ENCODE measurements around the gene PHKG1. TPM values are rescaled to one million over a fixed set of nuclear protein-coding genes. Genes with fewer than 3 reads are reported as not detected.
"Not testable (repeated sequence)": the region's sequence is repeated elsewhere in the genome, so short reads cannot be mapped to it uniquely, and the experiment has no call there.

PHKG1 gene
- total RNA-seq, 3 donors from 2014 or later, result 1.4 to 1.9 (median 1.8) TPM

GRCh38 chr7:56074371-56074791 lies 18.4 kb downstream of the PHKG1 start:
- Mint-ChIP-seq H3K4me1 (ENCODE audit: low read depth) (peaks cover 5% of the 10 kb centered on the region), H3K36me3 (ENCODE audit: insufficient read depth) (peaks cover 12% of the 10 kb centered on the region), H3K4me3 (no peak overlapping the region), H3K27me3 (ENCODE audit: low read depth) (no peaks in the 10 kb centered on the region), H3K9me3 (no peaks in the 10 kb centered on the region)
- peak; percentile 60 for DNase-seq
- peak; percentile 89 to 90 for ATAC-seq

GRCh38 chr7:56066376-56066775 lies 26.4 kb downstream of the PHKG1 start:
- ATAC-seq; H3K4me3 Mint-ChIP-seq; H3K9me3 Mint-ChIP-seq; DNase-seq; H3K27me3 Mint-ChIP-seq (ENCODE audit: low read depth): not testable (repeated sequence)
- peaks cover 27% of the 10 kb centered on the region for H3K4me1 Mint-ChIP-seq (ENCODE audit: low read depth)
- peaks cover 32% of the 10 kb centered on the region for H3K36me3 Mint-ChIP-seq (ENCODE audit: insufficient read depth)

GRCh38 chr7:56063882-56064625 lies 28.7 kb downstream of the PHKG1 start, which contains the start of gene SUMF2:
Gene SUMF2, plus strand, starts transcription at chr7:56064286. Its CDS starts 26 bp downstream, at chr7:56064312.
- no peaks in the 10 kb centered on the region for H3K27me3 Mint-ChIP-seq (ENCODE audit: low read depth)
- DNase-seq (peak; percentile 87), ATAC-seq (peak; percentile 92 to 94)
- H3K4me3 Mint-ChIP-seq, result peak within 1 kb of the TSS; percentile 96
- peaks cover 30% of the 10 kb centered on the region for H3K4me1 Mint-ChIP-seq (ENCODE audit: low read depth)
- H3K9me3 Mint-ChIP-seq, result no peaks in the 10 kb centered on the region
- peaks cover 34% of the 10 kb centered on the region for H3K36me3 Mint-ChIP-seq (ENCODE audit: insufficient read depth)

- Mint-ChIP-seq H3K36me3 (ENCODE audit: insufficient read depth) (peaks cover 33% of the 10 kb centered on the region), H3K4me1 (ENCODE audit: low read depth) (peaks cover 30% of the 10 kb centered on the region), H3K9me3 (no peaks in the 10 kb centered on the region), H3K4me3 (peak overlapping the region; percentile 96), H3K27me3 (ENCODE audit: low read depth) (no peaks in the 10 kb centered on the region)
- ATAC-seq (no peak), DNase-seq (no peak)
These were observed 29.3 kb downstream of the PHKG1 start for GRCh38 chr7:56063500-56063881.

GRCh38 chr7:56062382-56062781 lies 30.4 kb downstream of the PHKG1 start:
- Mint-ChIP-seq H3K27me3 (ENCODE audit: low read depth) (no peaks in the 10 kb centered on the region), H3K4me3 (peak overlapping the region; percentile 8), H3K36me3 (ENCODE audit: insufficient read depth) (peaks cover 39% of the 10 kb centered on the region), H3K9me3 (no peaks in the 10 kb centered on the region), H3K4me1 (ENCODE audit: low read depth) (peaks cover 30% of the 10 kb centered on the region)
- ATAC-seq (peak; percentile 19 to 20), DNase-seq (no peak)

GRCh38 chr7:56053993-56054392 lies 38.8 kb downstream of the PHKG1 start:
- peak overlapping the region; percentile 58 for H3K4me3 Mint-ChIP-seq
- no peaks in the 10 kb centered on the region for H3K9me3 Mint-ChIP-seq
- no peaks in the 10 kb centered on the region for H3K27me3 Mint-ChIP-seq (ENCODE audit: low read depth)
- DNase-seq (no peak), ATAC-seq (no peak)
- H3K36me3 Mint-ChIP-seq (ENCODE audit: insufficient read depth), result peaks cover 38% of the 10 kb centered on the region
- H3K4me1 Mint-ChIP-seq (ENCODE audit: low read depth), result peaks cover 34% of the 10 kb centered on the region

- Mint-ChIP-seq H3K27me3 (ENCODE audit: low read depth) (no peaks in the 10 kb centered on the region), H3K36me3 (ENCODE audit: insufficient read depth) (peaks cover 36% of the 10 kb centered on the region), H3K4me3 (peak overlapping the region; percentile 91), H3K4me1 (ENCODE audit: low read depth) (peaks cover 34% of the 10 kb centered on the region), H3K9me3 (no peaks in the 10 kb centered on the region)
- DNase-seq (no peak), ATAC-seq (no peak)
These were observed 39.4 kb downstream of the PHKG1 start for GRCh38 chr7:56053379-56053778.

GRCh38 chr7:56051339-56052191 lies 41.2 kb downstream of the PHKG1 start, which contains the start of the genes CCT6A and PSPH:
Gene CCT6A, plus strand, starts transcription at chr7:56051765. Its CDS starts 84 bp downstream, at chr7:56051849.
Gene PSPH, minus strand, starts transcription at chr7:56051444. Its CDS starts 30,232 bp downstream, at chr7:56021212.
- Mint-ChIP-seq H3K4me3 (peak within 1 kb of the TSS; percentile 91), H3K9me3 (no peaks in the 10 kb centered on the region), H3K36me3 (ENCODE audit: insufficient read depth) (peaks cover 29% of the 10 kb centered on the region), H3K4me1 (ENCODE audit: low read depth) (peaks cover 34% of the 10 kb centered on the region), H3K27me3 (ENCODE audit: low read depth) (no peaks in the 10 kb centered on the region)
- DNase-seq, result peak; percentile 89
- peak; percentile 96 for ATAC-seq

- peaks cover 32% of the 10 kb centered on the region for H3K4me1 Mint-ChIP-seq (ENCODE audit: low read depth)
These were observed 41.8 kb downstream of the PHKG1 start for GRCh38 chr7:56051053-56051338.

GRCh38 chr7:56048763-56049162 lies 44.0 kb downstream of the PHKG1 start:
- ATAC-seq; H3K4me3 Mint-ChIP-seq; H3K9me3 Mint-ChIP-seq; DNase-seq; H3K27me3 Mint-ChIP-seq (ENCODE audit: low read depth): not testable (repeated sequence)
- Mint-ChIP-seq H3K4me1 (ENCODE audit: low read depth) (peaks cover 18% of the 10 kb centered on the region), H3K36me3 (ENCODE audit: insufficient read depth) (peaks cover 13% of the 10 kb centered on the region)

More at GRCh38 chr7:56051053-56051338, 41.8 kb downstream of the PHKG1 start:
- Mint-ChIP-seq H3K9me3 (no peaks in the 10 kb centered on the region), H3K27me3 (ENCODE audit: low read depth) (no peaks in the 10 kb centered on the region), H3K36me3 (ENCODE audit: insufficient read depth) (peaks cover 26% of the 10 kb centered on the region), H3K4me3 (peak overlapping the region; percentile 91)
- ATAC-seq, result no peak
- no peak for DNase-seq

- DNase-seq, result no peak
- peaks cover 13% of the 10 kb centered on the region for H3K4me1 Mint-ChIP-seq (ENCODE audit: low read depth)
- peaks cover 7% of the 10 kb centered on the region for H3K36me3 Mint-ChIP-seq (ENCODE audit: insufficient read depth)
- no peak overlapping the region for H3K4me3 Mint-ChIP-seq
- ATAC-seq, result no peak
- no peaks in the 10 kb centered on the region for H3K27me3 Mint-ChIP-seq (ENCODE audit: low read depth)
- no peaks in the 10 kb centered on the region for H3K9me3 Mint-ChIP-seq
These were observed 44.5 kb downstream of the PHKG1 start for GRCh38 chr7:56048245-56048644.

- H3K27me3 Mint-ChIP-seq (ENCODE audit: low read depth); H3K9me3 Mint-ChIP-seq; H3K4me3 Mint-ChIP-seq; H3K36me3 Mint-ChIP-seq (ENCODE audit: insufficient read depth); ATAC-seq; DNase-seq; H3K4me1 Mint-ChIP-seq (ENCODE audit: low read depth): not testable (repeated sequence)
These were observed 45.2 kb downstream of the PHKG1 start for GRCh38 chr7:56047446-56048116.

GRCh38 chr7:56046721-56047445 lies 45.9 kb downstream of the PHKG1 start:
- no peaks in the 10 kb centered on the region for H3K27me3 Mint-ChIP-seq (ENCODE audit: low read depth)
- peaks cover 3% of the 10 kb centered on the region for H3K36me3 Mint-ChIP-seq (ENCODE audit: insufficient read depth)
- no peak for ATAC-seq
- H3K4me1 Mint-ChIP-seq (ENCODE audit: low read depth), result peaks cover 4% of the 10 kb centered on the region
- no peak for DNase-seq
- H3K4me3 Mint-ChIP-seq, result no peak overlapping the region
- H3K9me3 Mint-ChIP-seq, result no peaks in the 10 kb centered on the region

- not testable (repeated sequence) for H3K4me1 Mint-ChIP-seq (ENCODE audit: low read depth); H3K27me3 Mint-ChIP-seq (ENCODE audit: low read depth); H3K4me3 Mint-ChIP-seq; H3K36me3 Mint-ChIP-seq (ENCODE audit: insufficient read depth); ATAC-seq; H3K9me3 Mint-ChIP-seq; DNase-seq
These were observed 47.0 kb downstream of the PHKG1 start for GRCh38 chr7:56045758-56046157.
